Thyroid gland (tissue), 4 donors: ENCODE measurements around the gene AP2A2. TPM values are rescaled to one million over a fixed set of nuclear protein-coding genes. Genes with fewer than 3 reads are reported as not detected.

ENCODE experiments used
- DNase-seq, 2 donors: peaks; one replicate each; pipeline ENCODE4 v3.0.0-alpha.2; 2019
- H3K27ac ChIP-seq, 3 donors: fragments of 200-600 bp; sonication (generic); 1 replicate in 2 of 3; 2 replicates in 1 of 3; pipeline ENCODE4 v1.5.1; 2016 to 2019; ENCODE audit warnings: mild to moderate bottlenecking in 1 of 3, moderate library complexity in 1 of 3
- H3K27me3 ChIP-seq: fragments of 200-600 bp; sonication (generic); one replicate; pipeline ENCODE4 v1.5.1; 2019
- H3K36me3 ChIP-seq, 2 donors: fragments of 200-600 bp; sonication (generic); one replicate each; pipeline ENCODE4 v1.5.1; 2016 to 2019
- H3K4me1 ChIP-seq, 2 donors: fragments of 200-600 bp; sonication (generic); one replicate each; pipeline ENCODE4 v1.5.1; 2017 to 2019
- H3K4me3 ChIP-seq, 3 donors: fragments of 200-600 bp; sonication (generic); replicated peaks in 1 of 3; 1 replicate in 2 of 3; 2 replicates in 1 of 3; pipeline ENCODE4 v1.5.1; 2016; ENCODE audit warnings: mild to moderate bottlenecking in 1 of 3
- H3K9me3 ChIP-seq: fragments of 200-600 bp; sonication (generic); one replicate; pipeline ENCODE4 v1.5.1; 2017
- POLR2A ChIP-seq, 2 donors: fragments of 450-650 bp; IDR thresholded peaks; one replicate each; pipeline ENCODE4 v1.6.1; 2017; ENCODE audit warnings: antibody characterized with exemption in 2 of 2, mild to moderate bottlenecking in 2 of 2, moderate library complexity in 1 of 2
- WGBS, 2 donors: methylation state at CpG; one replicate each; pipeline ENCODE4 v1.1.5; 2017; 5-methylcytosine and 5-hydroxymethylcytosine counted together
- intact Hi-C: fragments of 100-400 bp; cut with DNase I; formaldehyde crosslinking; loops from one replicate; pipeline ENCODE4 v1.15.1; 2023
- total RNA-seq, 4 donors: library from RNA; depleted of rRNA; stranded (reverse); fragments of >200 nt; gene quantifications; one replicate each; pipeline ENCODE4 v1.2.3, GENCODE V29; 2016
- TF ChIP-seq, protein P1 (sequence below), 6 experiments: fragments of 200-600 bp in 3 of 6; fragments of 450-650 bp in 3 of 6; sonication (generic) in 3 of 6; IDR thresholded peaks; one replicate each; pipeline ENCODE4 v1.5.1; 2016 to 2019; ENCODE audit warnings: antibody characterized with exemption in 6 of 6, mild to moderate bottlenecking in 2 of 6, inconsistent platforms in 1 of 6, moderate library complexity in 1 of 6

The AP2A2 gene
- total RNA-seq, 4 donors from 2014 or later: 37.2 to 67.3 (median 54.1) TPM

DNA sequence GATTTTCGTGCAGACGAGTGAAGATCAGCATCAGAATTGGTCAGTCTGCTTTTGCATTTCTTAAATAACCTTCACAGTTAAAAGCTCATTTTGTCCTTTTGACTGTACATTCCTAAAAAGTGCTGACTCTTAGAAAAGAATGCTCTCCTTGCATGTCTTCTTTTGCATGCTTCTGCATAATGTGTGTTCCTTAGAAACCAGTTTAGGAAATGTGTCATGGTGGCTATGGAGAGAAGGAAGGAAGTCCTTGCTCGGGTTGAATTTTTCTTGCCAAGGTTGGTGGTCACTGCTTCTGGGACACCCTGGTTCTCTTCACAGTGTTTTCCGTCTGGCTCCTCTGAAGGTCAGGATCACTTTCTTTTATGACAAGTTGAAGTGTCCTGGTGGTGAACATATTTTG lies 6.8 kb downstream of the AP2A2 start:
- no peak overlapping the region for H3K4me3 ChIP-seq
- no peak for TF ChIP-seq POLR2A (IDR thresholded peaks at IDR 0.05)
- TF ChIP-seq, protein P1, sequence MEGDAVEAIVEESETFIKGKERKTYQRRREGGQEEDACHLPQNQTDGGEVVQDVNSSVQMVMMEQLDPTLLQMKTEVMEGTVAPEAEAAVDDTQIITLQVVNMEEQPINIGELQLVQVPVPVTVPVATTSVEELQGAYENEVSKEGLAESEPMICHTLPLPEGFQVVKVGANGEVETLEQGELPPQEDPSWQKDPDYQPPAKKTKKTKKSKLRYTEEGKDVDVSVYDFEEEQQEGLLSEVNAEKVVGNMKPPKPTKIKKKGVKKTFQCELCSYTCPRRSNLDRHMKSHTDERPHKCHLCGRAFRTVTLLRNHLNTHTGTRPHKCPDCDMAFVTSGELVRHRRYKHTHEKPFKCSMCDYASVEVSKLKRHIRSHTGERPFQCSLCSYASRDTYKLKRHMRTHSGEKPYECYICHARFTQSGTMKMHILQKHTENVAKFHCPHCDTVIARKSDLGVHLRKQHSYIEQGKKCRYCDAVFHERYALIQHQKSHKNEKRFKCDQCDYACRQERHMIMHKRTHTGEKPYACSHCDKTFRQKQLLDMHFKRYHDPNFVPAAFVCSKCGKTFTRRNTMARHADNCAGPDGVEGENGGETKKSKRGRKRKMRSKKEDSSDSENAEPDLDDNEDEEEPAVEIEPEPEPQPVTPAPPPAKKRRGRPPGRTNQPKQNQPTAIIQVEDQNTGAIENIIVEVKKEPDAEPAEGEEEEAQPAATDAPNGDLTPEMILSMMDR (IDR thresholded peaks at IDR 0.05): no peak
- intact Hi-C loops: no loop called here
- H3K4me1 ChIP-seq: peaks cover 0 to 43% of the 10 kb centered on the region in 2 donors
- H3K27ac ChIP-seq: peak overlapping the region in 1 of 3 donors; percentile 7
- H3K27me3 ChIP-seq: no peaks in the 10 kb centered on the region
- DNase-seq: no peak
- no peaks in the 10 kb centered on the region for H3K36me3 ChIP-seq
- H3K9me3 ChIP-seq: no peaks in the 10 kb centered on the region
- WGBS, 2 donors: 63 to 71% methylated on average over 4 of the region's 4 CpGs

DNA sequence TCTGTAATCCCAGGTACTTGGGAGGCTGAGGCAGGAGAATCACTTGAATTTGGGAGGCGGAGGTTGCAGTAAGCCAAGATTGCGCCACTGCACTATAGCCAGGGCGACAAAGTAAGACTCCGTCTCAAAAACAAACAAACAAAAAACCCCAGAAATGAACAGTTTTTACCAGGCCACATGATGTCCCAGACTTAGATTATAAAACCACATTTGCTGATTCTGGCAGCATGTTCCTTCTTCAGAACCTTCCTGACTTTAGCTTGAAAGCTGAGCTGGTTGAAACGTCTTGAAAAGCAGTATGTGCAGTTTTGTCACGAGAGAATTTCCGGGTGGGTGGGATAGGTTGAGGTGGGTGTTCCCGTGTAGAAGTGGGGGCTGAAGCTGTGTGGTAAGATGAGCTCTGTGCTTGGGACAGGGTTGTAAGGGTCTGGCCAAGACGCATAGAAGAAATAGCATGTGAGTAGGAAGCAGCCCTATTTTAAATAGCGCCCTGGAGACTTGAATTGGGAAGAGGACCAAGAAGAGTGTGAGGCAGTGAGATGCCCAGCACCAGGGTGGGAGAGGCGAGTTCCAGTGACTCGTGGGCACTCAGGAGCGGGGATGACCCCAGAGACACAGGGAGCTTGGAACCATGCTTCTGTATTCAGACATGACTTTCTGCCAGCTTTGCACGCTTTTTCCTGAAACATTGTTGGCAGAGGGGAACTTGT lies 7.6 kb downstream of the AP2A2 start:
- H3K4me1 ChIP-seq: peaks cover 0 to 43% of the 10 kb centered on the region in 2 donors

DNA sequence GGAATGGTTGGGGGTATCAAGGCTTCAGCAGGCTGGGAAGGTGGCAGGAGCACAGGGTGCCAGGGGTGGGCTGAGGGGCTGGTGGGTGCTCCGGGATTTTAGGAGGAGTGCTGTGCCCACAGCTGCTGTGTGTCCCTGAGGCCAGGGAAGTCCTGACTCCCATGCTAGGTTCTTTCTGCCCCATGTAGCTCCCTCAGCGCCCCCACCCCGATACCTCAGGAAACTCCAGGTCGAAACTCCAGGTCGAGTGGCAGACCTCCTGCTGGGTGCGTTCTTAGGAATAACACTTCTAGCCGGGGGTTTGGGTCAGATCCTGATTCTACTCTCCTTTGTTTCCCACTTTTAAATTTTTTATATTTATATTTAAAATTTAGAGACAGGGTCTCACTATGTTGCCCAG lies 8.3 kb downstream of the AP2A2 start:
- WGBS, 2 donors: 60 to 71% methylated on average over 7 of the region's 7 CpGs
- Histone ChIP-seq H3K4me1 (peaks cover 0 to 43% of the 10 kb centered on the region in 2 donors), H3K27ac (peak overlapping the region in 1 of 3 donors; percentile 15), H3K27me3 (no peaks in the 10 kb centered on the region), H3K4me3 (no peak overlapping the region), H3K9me3 (no peaks in the 10 kb centered on the region), H3K36me3 (no peaks in the 10 kb centered on the region)
- TF ChIP-seq, protein P1 (IDR thresholded peaks at IDR 0.05): no peak
- no peak for TF ChIP-seq POLR2A (IDR thresholded peaks at IDR 0.05)
- DNase-seq: no peak
- intact Hi-C loops: no loop called here

More for the DNA sequence above, 7.6 kb downstream of the AP2A2 start:
- H3K4me3 ChIP-seq: no peak overlapping the region
- TF ChIP-seq POLR2A (IDR thresholded peaks at IDR 0.05): no peak
- TF ChIP-seq, protein P1 (IDR thresholded peaks at IDR 0.05): no peak
- H3K36me3 ChIP-seq: no peaks in the 10 kb centered on the region
- DNase-seq: no peak
- intact Hi-C loops: no loop called here
- WGBS, 2 donors: 60 to 67% methylated on average over 14 of the region's 14 CpGs
- H3K27ac ChIP-seq: peak overlapping the region in 1 of 3 donors; percentile 7
- H3K27me3 ChIP-seq: no peaks in the 10 kb centered on the region
- no peaks in the 10 kb centered on the region for H3K9me3 ChIP-seq

DNA sequence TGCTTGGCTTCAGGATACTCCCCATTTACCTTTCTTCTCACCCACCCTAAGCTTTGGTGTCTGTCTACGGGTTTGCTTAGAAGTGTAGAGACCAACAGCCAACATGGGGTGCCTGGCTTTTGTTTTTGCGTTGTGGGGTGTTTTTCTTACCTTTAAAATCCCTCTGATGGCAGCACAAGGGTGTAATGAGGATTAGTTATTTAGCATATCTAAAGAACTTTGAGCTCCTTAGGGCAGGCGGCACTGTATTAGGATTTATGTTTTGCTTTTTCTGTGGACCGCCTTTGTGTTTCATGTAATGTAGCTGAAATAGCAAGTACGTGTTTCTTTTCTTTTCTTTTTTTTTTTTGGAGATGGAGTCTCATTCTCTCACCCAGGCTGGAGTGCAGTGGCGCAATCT lies 8.9 kb downstream of the AP2A2 start:
- intact Hi-C loops: no loop called here
- H3K9me3 ChIP-seq: no peaks in the 10 kb centered on the region
- H3K4me1 ChIP-seq: peaks cover 0 to 43% of the 10 kb centered on the region in 2 donors
- no peaks in the 10 kb centered on the region for H3K36me3 ChIP-seq
- H3K27me3 ChIP-seq: no peaks in the 10 kb centered on the region
- 85 to 87% methylated on average over 6 of the region's 6 CpGs for WGBS, 2 donors
- no peak for TF ChIP-seq POLR2A (IDR thresholded peaks at IDR 0.05)
- TF ChIP-seq, protein P1 (IDR thresholded peaks at IDR 0.05): no peak
- H3K27ac ChIP-seq: no peak overlapping the region
- H3K4me3 ChIP-seq: no peak overlapping the region
- no peak for DNase-seq

DNA sequence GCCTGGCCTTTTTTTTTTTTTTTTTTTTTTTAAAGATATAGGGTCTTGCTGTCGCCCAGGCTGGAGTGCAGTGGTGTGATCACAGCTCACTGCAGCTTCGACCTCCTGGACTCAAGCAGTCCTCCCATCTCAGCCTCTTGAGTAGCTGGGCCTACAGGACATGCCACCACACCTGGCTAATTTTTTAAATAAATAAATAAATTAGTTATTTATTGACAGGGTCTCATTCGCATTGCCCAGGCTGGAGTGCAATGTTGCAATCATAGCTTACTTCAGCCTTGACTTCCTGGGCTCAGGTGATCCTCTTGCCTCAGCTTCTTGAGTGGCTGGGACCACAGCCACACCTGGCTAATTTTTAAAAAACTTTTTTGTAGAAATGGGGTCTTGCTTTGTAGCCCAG lies 10.5 kb downstream of the AP2A2 start:
- intact Hi-C loops: no loop called here
- Histone ChIP-seq H3K4me3 (no peak overlapping the region), H3K9me3 (no peaks in the 10 kb centered on the region), H3K36me3 (no peaks in the 10 kb centered on the region), H3K27ac (no peak overlapping the region), H3K27me3 (no peaks in the 10 kb centered on the region), H3K4me1 (peaks cover 10 to 43% of the 10 kb centered on the region in 2 donors)
- TF ChIP-seq, protein P1 (IDR thresholded peaks at IDR 0.05): no peak
- TF ChIP-seq POLR2A (IDR thresholded peaks at IDR 0.05): no peak
- 94 to 98% methylated on average over 3 of the region's 3 CpGs for WGBS, 2 donors
- no peak for DNase-seq
